Lung (tissue), 12 donors: ENCODE measurements around the gene LIPC. TPM values are rescaled to one million over a fixed set of nuclear protein-coding genes. Genes with fewer than 3 reads are reported as not detected.

Source experiments
- ATAC-seq: fragments of 200-7000 bp; cut with Tn5 transposase; one replicate; pipeline ENCODE4 v1.9.1; 2020; ENCODE audit warnings: moderate number of reproducible peaks; ENCODE audit not compliant: insufficient read depth, low FRiP score
- DNase-seq, 3 donors: peaks; one replicate each; pipeline ENCODE4 v3.0.0-alpha.2; 2013 to 2017
- H3K27ac ChIP-seq, 2 donors: one replicate each; pipeline ENCODE4 v1.5.1; 2013; ENCODE audit warnings: mild to moderate bottlenecking in 2 of 2, moderate library complexity in 2 of 2, control low read depth in 1 of 2, inconsistent platforms in 1 of 2, low read depth in 1 of 2, low read length in 1 of 2
- H3K27me3 ChIP-seq, 3 donors: one replicate each; pipeline ENCODE4 v1.5.1; 2013; ENCODE audit warnings: low read length in 2 of 3; ENCODE audit not compliant: control insufficient read depth in 3 of 3, insufficient read depth in 3 of 3
- H3K36me3 ChIP-seq, 4 donors: one replicate each; pipeline ENCODE4 v1.5.1; 2013; ENCODE audit warnings: low read length in 4 of 4, mild to moderate bottlenecking in 1 of 4, moderate library complexity in 1 of 4; ENCODE audit not compliant: control insufficient read depth in 4 of 4, insufficient read depth in 4 of 4
- H3K4me1 ChIP-seq, 5 donors: one replicate each; pipeline ENCODE4 v1.5.1; 2013; ENCODE audit warnings: low read length in 5 of 5, mild to moderate bottlenecking in 2 of 5, moderate library complexity in 1 of 5; ENCODE audit not compliant: control insufficient read depth in 5 of 5, insufficient read depth in 5 of 5
- H3K4me3 ChIP-seq: one replicate; pipeline ENCODE4 v1.5.1; 2013; ENCODE audit warnings: mild to moderate bottlenecking, control low read depth, moderate library complexity
- H3K9ac ChIP-seq, 2 donors: one replicate each; pipeline ENCODE4 v1.5.1; 2013; ENCODE audit warnings: low read length in 2 of 2, control low read depth in 1 of 2; ENCODE audit not compliant: insufficient read depth in 1 of 2
- H3K9me3 ChIP-seq, 4 donors: one replicate each; pipeline ENCODE4 v1.5.1; 2013; ENCODE audit warnings: low read length in 3 of 4, mild to moderate bottlenecking in 1 of 4, moderate library complexity in 1 of 4; ENCODE audit not compliant: control insufficient read depth in 4 of 4, insufficient read depth in 3 of 4
- CTCF ChIP-seq: IDR thresholded peaks from 2 replicates; pipeline ENCODE4 v1.5.1; 2012; ENCODE audit warnings: mild to moderate bottlenecking; ENCODE audit errors: control extremely low read depth, extremely low read depth
- WGBS, 2 donors: extraction: QIAGEN DNeasy Blood & Tissue Kit; methylation state at CpG; one replicate each; pipeline ENCODE4 v1.1.7; 2013; 5-methylcytosine and 5-hydroxymethylcytosine counted together
- polyA plus RNA-seq, 2 donors: library from polyadenylated mRNA; stranded (reverse); fragments of 200-250 nt; gene quantifications; one replicate each; pipeline ENCODE4 v1.2.1, GENCODE V29; 2013
- total RNA-seq, 2 donors: library from RNA; depleted of rRNA in 1 of 2; stranded (reverse); fragments of >200 nt in 1 of 2; gene quantifications; one replicate each; pipeline ENCODE4 v1.2.1, GENCODE V29; 2014 to 2021
- donor health status: control.
- donor health status: control.
- donor health status: Bipolar disorder and iron deficiency.
- donor health status: healthy.
- donor health status: DM: yes; HTN: yes; CAD: no.

The LIPC gene
- total and polyA plus RNA-seq, 4 donors = 0.20 to 0.57 (median 0.40) TPM

GRCh38 chr15:58566029-58566428 lies 134.2 kb downstream of the LIPC start:
- TF ChIP-seq CTCF = no peak
- no peaks in the 10 kb centered on the region for H3K27me3 ChIP-seq
- no peak for ATAC-seq
- peaks cover 0 to 2% (median 0%) of the 10 kb centered on the region in 4 donors for H3K9me3 ChIP-seq
- 81 to 84% methylated on average over 6 of the region's 6 CpGs for WGBS, 2 donors
- H3K9ac ChIP-seq = no peak overlapping the region
- H3K4me3 ChIP-seq = no peak overlapping the region
- peaks cover 0 to 5% (median 0%) of the 10 kb centered on the region in 5 donors for H3K4me1 ChIP-seq
- no peak for DNase-seq
- no peaks in the 10 kb centered on the region for H3K36me3 ChIP-seq
- H3K27ac ChIP-seq = no peak overlapping the region

- no peak overlapping the region for H3K27ac ChIP-seq
- DNase-seq (peak in 2 of 3 donors; percentile 40 to 70), ATAC-seq (no peak)
- peaks cover 0 to 5% (median 0%) of the 10 kb centered on the region in 5 donors for H3K4me1 ChIP-seq
- 11 to 20% methylated on average over 2 of the region's 2 CpGs for WGBS, 2 donors
- no peak for TF ChIP-seq CTCF
- no peaks in the 10 kb centered on the region for H3K36me3 ChIP-seq
- peaks cover 0 to 2% (median 0%) of the 10 kb centered on the region in 4 donors for H3K9me3 ChIP-seq
- H3K4me3 ChIP-seq = no peak overlapping the region
- H3K9ac ChIP-seq = no peak overlapping the region
- no peaks in the 10 kb centered on the region for H3K27me3 ChIP-seq
Observed at GRCh38 chr15:58568157-58568571, 136.4 kb downstream of the LIPC start.

GRCh38 chr15:58569455-58569854 lies 137.7 kb downstream of the LIPC start:
- Histone ChIP-seq H3K9me3 (peaks cover 0 to 2% (median 0%) of the 10 kb centered on the region in 4 donors), H3K27ac (no peak overlapping the region), H3K4me3 (no peak overlapping the region), H3K9ac (no peak overlapping the region), H3K4me1 (peaks cover 0 to 5% (median 0%) of the 10 kb centered on the region in 5 donors), H3K27me3 (no peaks in the 10 kb centered on the region), H3K36me3 (no peaks in the 10 kb centered on the region)
- DNase-seq (no peak), ATAC-seq (no peak)
- TF ChIP-seq CTCF = no peak
- 96 to 100% methylated on average over 1 of the region's 1 CpG for WGBS, 2 donors

- DNase-seq (no peak), ATAC-seq (no peak)
- H3K4me3 ChIP-seq = no peak overlapping the region
- no peaks in the 10 kb centered on the region for H3K36me3 ChIP-seq
- H3K9me3 ChIP-seq = peaks cover 0 to 2% (median 0%) of the 10 kb centered on the region in 4 donors
- 82 to 92% methylated on average over 6 of the region's 6 CpGs for WGBS, 2 donors
- no peaks in the 10 kb centered on the region for H3K27me3 ChIP-seq
- no peak for TF ChIP-seq CTCF
- no peak overlapping the region for H3K27ac ChIP-seq
- no peak overlapping the region for H3K9ac ChIP-seq
- H3K4me1 ChIP-seq = peaks cover 0 to 5% (median 0%) of the 10 kb centered on the region in 5 donors
Observed at GRCh38 chr15:58571491-58571890, 139.7 kb downstream of the LIPC start.
